Measurements from ENCODE around the gene KRT17.

- TF ChIP-seq ZBTB1 (CRISPR knock-in tag; IDR thresholded peaks at IDR 0.05; ENCODE audit: borderline replicate concordance, low read depth) (no peak), CAMTA2 (CRISPR knock-in tag; conservative IDR thresholded peaks at IDR 0.05) (no peak), NR2F6 (CRISPR knock-in tag; IDR thresholded peaks at IDR 0.05) (no peak), CBX5 (IDR thresholded peaks at IDR 0.05; ENCODE audit: borderline replicate concordance, low read depth) (no peak)
Measured at GRCh38 chr17:41636652-41637051, 12.3 kb upstream of the KRT17 start.
